Gastrocnemius medialis (tissue), 4 donors: ENCODE measurements around the gene DNAL1. TPM values are rescaled to one million over a fixed set of nuclear protein-coding genes. Genes with fewer than 3 reads are reported as not detected.
A peak's percentile ranks its signal among the peaks of the same experiment; 100 is the strongest.

Experiments used
- ATAC-seq, 2 donors: fragments of 150-250 bp; one replicate each; pipeline ENCODE4 v1.9.1; 2016
- DNase-seq, 2 donors: peaks; one replicate each; pipeline ENCODE4 v3.0.0-alpha.2; 2019
- H3K27ac ChIP-seq, 4 donors: fragments of 200-600 bp; sonication (generic); 1 replicate in 1 of 4; 2 replicates in 3 of 4; pipeline ENCODE4 v1.5.1; 2016 to 2018; ENCODE audit warnings: mild to moderate bottlenecking in 2 of 4, moderate library complexity in 1 of 4
- H3K27me3 ChIP-seq, 3 donors: fragments of 200-600 bp; sonication (generic) in 2 of 3; 1 replicate in 1 of 3; 2 replicates in 2 of 3; pipeline versions ENCODE4 v1.5.1 to v1.6.0; 2016 to 2019; ENCODE audit warnings: mild to moderate bottlenecking in 1 of 3, moderate library complexity in 1 of 3
- H3K36me3 ChIP-seq, 2 donors: fragments of 200-600 bp; sonication (generic) in 1 of 2; one replicate each; pipeline ENCODE4 v1.5.1; 2017 to 2018
- H3K4me1 ChIP-seq, 2 donors: fragments of 200-600 bp; sonication (generic) in 1 of 2; one replicate each; pipeline ENCODE4 v1.5.1; 2016 to 2017; ENCODE audit warnings: mild to moderate bottlenecking in 2 of 2
- H3K4me3 ChIP-seq, 4 donors: fragments of 200-600 bp; sonication (generic) in 3 of 4; 1 replicate in 1 of 4; 2 replicates in 3 of 4; pipeline ENCODE4 v1.5.1; 2016 to 2019; ENCODE audit warnings: mild to moderate bottlenecking in 2 of 4
- H3K9me3 ChIP-seq, 3 donors: fragments of 200-600 bp; sonication (generic) in 2 of 3; 1 replicate in 1 of 3; 2 replicates in 2 of 3; pipeline ENCODE4 v1.5.1; 2016 to 2019
- CTCF ChIP-seq, 5 experiments: fragments of 450-650 bp in 3 of 5; fragments of 200-600 bp in 2 of 5; sonication (generic) in 2 of 5; IDR thresholded peaks in 4 of 5; conservative IDR thresholded peaks in 1 of 5; 1 replicate in 4 of 5; 2 replicates in 1 of 5; pipeline ENCODE4 v1.5.1; 2016 to 2019; ENCODE audit warnings: antibody characterized with exemption in 5 of 5, mild to moderate bottlenecking in 3 of 5, moderate library complexity in 3 of 5
- POLR2A ChIP-seq, 2 donors: fragments of 450-650 bp; IDR thresholded peaks; one replicate each; pipeline ENCODE4 v1.6.1; 2017; ENCODE audit warnings: antibody characterized with exemption in 2 of 2, mild to moderate bottlenecking in 2 of 2, moderate library complexity in 2 of 2
- in situ Hi-C, 4 donors: fragments of 200-750 bp; cut with MboI; loops; one replicate each; pipeline versions ENCODE4 v1.15.0 to v1.8.0; 2017; ENCODE audit warnings: low sequenced_read_pairs in 4 of 4
- intact Hi-C: fragments of 100-400 bp; cut with DNase I; formaldehyde crosslinking; loops from one replicate; pipeline ENCODE4 v1.15.1; 2023; ENCODE audit warnings: low total_unique reads
- total RNA-seq, 4 donors: library from RNA; depleted of rRNA; stranded (reverse); fragments of >200 nt; gene quantifications; one replicate each; pipeline versions ENCODE4 v1.1.0 to v1.2.3, GENCODE V29; 2016

The DNAL1 gene
- total RNA-seq, 4 donors from 2014 or later: 6.4 to 8.2 (median 7.7) TPM

- intact Hi-C loops (no loop called here), in situ Hi-C loops (loop anchor here in 2 of 4 donors (10.0 kb wide), 2 partner anchors 63 to 73 kb away; partner anchors contain the start of gene DNAL1 (in 1 of the 2))
- H3K27ac ChIP-seq: peak overlapping the region; percentile 43 to 66 (median 52)
Observed at GRCh38 chr14:73717711-73718417, 73.1 kb downstream of the DNAL1 start.

GRCh38 chr14:73718418-73719251, 73.8 kb downstream of the DNAL1 start:
- Histone ChIP-seq H3K36me3 (peaks cover 0 to 54% of the 10 kb centered on the region in 2 donors), H3K27ac (peak overlapping the region; percentile 43 to 66 (median 52)), H3K4me3 (no peak overlapping the region), H3K9me3 (no peaks in the 10 kb centered on the region), H3K4me1 (peaks cover 14 to 16% of the 10 kb centered on the region in 2 donors), H3K27me3 (no peaks in the 10 kb centered on the region)
- in situ Hi-C loops: loop anchor here in 2 of 4 donors (10.0 kb wide), 2 partner anchors 64 to 74 kb away; partner anchors contain the start of gene DNAL1 (in 1 of the 2)
- intact Hi-C loops: no loop called here
- DNase-seq (no peak), ATAC-seq (no peak)
- TF ChIP-seq POLR2A (IDR thresholded peaks at IDR 0.05): no peak
- TF ChIP-seq CTCF (IDR thresholded peaks at IDR 0.05 in 4 of 5, conservative IDR thresholded peaks at IDR 0.05 in 1 of 5): no peak

More at GRCh38 chr14:73717711-73718417, 73.1 kb downstream of the DNAL1 start:
- TF ChIP-seq CTCF (IDR thresholded peaks at IDR 0.05 in 4 of 5, conservative IDR thresholded peaks at IDR 0.05 in 1 of 5) (no peak), POLR2A (IDR thresholded peaks at IDR 0.05) (no peak)
- Histone ChIP-seq H3K36me3 (peaks cover 0 to 54% of the 10 kb centered on the region in 2 donors), H3K4me1 (peaks cover 13 to 14% of the 10 kb centered on the region in 2 donors), H3K27me3 (no peaks in the 10 kb centered on the region), H3K4me3 (no peak overlapping the region), H3K9me3 (no peaks in the 10 kb centered on the region)
- ATAC-seq (no peak), DNase-seq (no peak)

- in situ Hi-C loops: loop anchor here in 2 of 4 donors (10.0 kb wide), 2 partner anchors 65 to 75 kb away; partner anchors contain the start of gene DNAL1 (in 1 of the 2)
- H3K36me3 ChIP-seq: peaks cover 0 to 54% of the 10 kb centered on the region in 2 donors
- H3K4me3 ChIP-seq: no peak overlapping the region
- no peaks in the 10 kb centered on the region for H3K9me3 ChIP-seq
- no peak for DNase-seq
- peak overlapping the region in 1 of 4 donors; percentile 66 for H3K27ac ChIP-seq
- ATAC-seq: no peak
- H3K4me1 ChIP-seq: peaks cover 19 to 22% of the 10 kb centered on the region in 2 donors
- TF ChIP-seq CTCF (IDR thresholded peaks at IDR 0.05 in 4 of 5, conservative IDR thresholded peaks at IDR 0.05 in 1 of 5): no peak
- no peaks in the 10 kb centered on the region for H3K27me3 ChIP-seq
- intact Hi-C loops: no loop called here
Observed at GRCh38 chr14:73719361-73719760, 74.6 kb downstream of the DNAL1 start.

GRCh38 chr14:73719791-73720190, 75.0 kb downstream of the DNAL1 start:
- H3K4me3 ChIP-seq: no peak overlapping the region
- H3K27me3 ChIP-seq: no peaks in the 10 kb centered on the region
- in situ Hi-C loops: loop anchor here in 2 of 4 donors (10.0 kb wide), 4 partner anchors 65 to 85 kb away; partner anchors contain the start of gene DNAL1 (in 1 of the 2)
- intact Hi-C loops: loop anchor here (5.0 to 10.0 kb wide), 3 partner anchors 152 to 365 kb away; partner anchors contain the start of genes ACOT2, ALDH6A1, COQ6 and FAM161B
- DNase-seq (no peak), ATAC-seq (no peak)
- H3K4me1 ChIP-seq: peaks cover 23 to 24% of the 10 kb centered on the region in 2 donors
- no peak for TF ChIP-seq POLR2A (IDR thresholded peaks at IDR 0.05)
- no peak for TF ChIP-seq CTCF (IDR thresholded peaks at IDR 0.05 in 4 of 5, conservative IDR thresholded peaks at IDR 0.05 in 1 of 5)
- H3K36me3 ChIP-seq: peaks cover 0 to 54% of the 10 kb centered on the region in 2 donors
- no peaks in the 10 kb centered on the region for H3K9me3 ChIP-seq
- H3K27ac ChIP-seq: peak overlapping the region in 2 of 4 donors; percentile 13 to 66
